ENCODE measurements around the gene TBX3. TPM values are rescaled to one million over a fixed set of nuclear protein-coding genes. Genes with fewer than 3 reads are reported as not detected.

TBX3 gene
- total RNA-seq, 2 experiments from 2014 or later = not detected

- Histone ChIP-seq H3K9me3 (ENCODE audit: low read length) (no peaks in the 10 kb centered on the region), H3K4me2 (ENCODE audit: low read length) (no peak overlapping the region), H4K20me1 (ENCODE audit: insufficient read depth, low read length) (no peaks in the 10 kb centered on the region), H3K27ac (ENCODE audit: low read depth, low read length, poor library complexity, severe bottlenecking) (no peak overlapping the region), H3K79me2 (ENCODE audit: insufficient read depth, low read depth, low read length) (no peaks in the 10 kb centered on the region), H3K9me2 (ENCODE audit: insufficient read depth, low read length) (no peaks in the 10 kb centered on the region), H2AFZ (ENCODE audit: low read length) (no peak overlapping the region), H3K36me3 (ENCODE audit: insufficient read depth, low read length) (no peaks in the 10 kb centered on the region), H3K4me3 (ENCODE audit: low read depth, low read length, poor library complexity, severe bottlenecking) (no peak overlapping the region), H3K4me1 (ENCODE audit: insufficient read depth, low read length, poor library complexity, severe bottlenecking) (no peaks in the 10 kb centered on the region)
- DNase-seq (ENCODE audit: low spot score) = no peak
- TF ChIP-seq EZH2phosphoT487 (IDR thresholded peaks at IDR 0.05; ENCODE audit: borderline replicate concordance, low read depth, low read length) = no peak
- TF ChIP-seq CTCF (conservative IDR thresholded peaks at IDR 0.05; ENCODE audit: low read length) = no peak
- ChIA-PET POLR2A (interaction anchor here (0.5 to 0.7 kb wide), 2 partner anchors 663 to 1171 kb away, joined by 4 to 8 read pairs; no protein-coding TSS in a partner anchor), CTCF (ENCODE audit: unreplicated experiment) (no interaction called here)
- intact Hi-C loops (cut with micrococcal nuclease; ENCODE audit: unreplicated experiment) = no loop called here
- BruUV-seq (replicated peaks) = no TSS peak
These were observed 18.3 kb downstream of the TBX3 start for GRCh38 chr12:114665411-114666260.

- POLR2A ChIA-PET = interaction anchor here (0.5 to 0.7 kb wide), 2 partner anchors 275 to 664 kb away, joined by 4 to 6 read pairs; no protein-coding TSS in a partner anchor
- H3K4me3 ChIP-seq (ENCODE audit: low read depth, low read length, poor library complexity, severe bottlenecking) = no peak overlapping the region
- TF ChIP-seq EZH2phosphoT487 (IDR thresholded peaks at IDR 0.05; ENCODE audit: borderline replicate concordance, low read depth, low read length) = no peak
- TF ChIP-seq CTCF (conservative IDR thresholded peaks at IDR 0.05; ENCODE audit: low read length) = no peak
- no peaks in the 10 kb centered on the region for H3K4me1 ChIP-seq (ENCODE audit: insufficient read depth, low read length, poor library complexity, severe bottlenecking)
- H3K4me2 ChIP-seq (ENCODE audit: low read length) = no peak overlapping the region
- H2AFZ ChIP-seq (ENCODE audit: low read length) = no peak overlapping the region
- H3K36me3 ChIP-seq (ENCODE audit: insufficient read depth, low read length) = no peaks in the 10 kb centered on the region
- no peaks in the 10 kb centered on the region for H3K9me2 ChIP-seq (ENCODE audit: insufficient read depth, low read length)
- CTCF ChIA-PET (ENCODE audit: unreplicated experiment) = no interaction called here
- no peaks in the 10 kb centered on the region for H3K79me2 ChIP-seq (ENCODE audit: insufficient read depth, low read depth, low read length)
- no peaks in the 10 kb centered on the region for H3K9me3 ChIP-seq (ENCODE audit: low read length)
- intact Hi-C loops (cut with micrococcal nuclease; ENCODE audit: unreplicated experiment) = no loop called here
- no peak overlapping the region for H3K27ac ChIP-seq (ENCODE audit: low read depth, low read length, poor library complexity, severe bottlenecking)
- no TSS peak for BruUV-seq (replicated peaks)
- no peak for DNase-seq (ENCODE audit: low spot score)
- H4K20me1 ChIP-seq (ENCODE audit: insufficient read depth, low read length) = no peaks in the 10 kb centered on the region
These were observed 19.2 kb downstream of the TBX3 start for GRCh38 chr12:114664651-114665320.

Data from OCI-LY7 (cell line).